ENCODE results near the gene ATOH1. TPM values are rescaled to one million over a fixed set of nuclear protein-coding genes. Genes with fewer than 3 reads are reported as not detected.

ATOH1 gene
- total RNA-seq, 2 donors from 2014 or later = not detected

DNA sequence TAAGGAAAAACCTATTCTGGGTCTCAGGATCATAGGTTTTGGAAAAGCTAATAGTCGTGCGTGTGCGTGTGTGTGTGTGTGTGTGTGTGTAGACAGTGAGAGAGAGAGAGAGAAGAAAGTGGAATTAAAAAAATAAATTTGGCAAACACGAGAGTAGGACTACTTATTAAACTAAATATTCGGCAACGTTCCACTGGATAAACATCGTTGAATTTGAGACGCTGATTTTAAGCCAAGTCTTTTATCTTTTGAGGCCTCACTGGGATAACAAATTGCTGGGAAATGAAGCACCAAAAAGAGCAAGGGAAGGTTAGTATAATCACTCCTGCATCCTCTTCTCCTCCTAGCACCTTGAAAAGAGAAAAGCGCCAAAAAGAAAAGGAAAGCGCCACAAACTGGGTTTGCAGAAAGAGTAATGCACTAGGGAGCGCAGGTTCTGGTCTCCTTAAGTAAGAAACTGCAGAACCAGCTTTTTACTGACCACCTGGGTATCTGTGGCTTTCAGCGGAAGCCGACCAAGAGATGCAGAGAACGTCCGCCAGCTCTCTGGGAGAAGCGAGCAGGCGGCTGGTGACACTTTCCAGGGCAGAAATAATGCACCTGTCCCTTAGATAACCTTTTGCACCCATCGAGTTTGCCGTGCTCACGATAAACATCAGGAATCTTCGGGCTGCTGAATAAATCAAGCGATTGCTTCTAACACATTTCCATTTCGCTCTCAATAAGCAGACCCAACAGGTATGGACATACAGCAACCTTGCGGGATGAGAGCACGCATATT, 3.4 kb downstream of the ATOH1 start:
- intact Hi-C loops (cut with DNase I) = no loop called here
- no peak for DNase-seq (ENCODE audit: low spot score)

DNA sequence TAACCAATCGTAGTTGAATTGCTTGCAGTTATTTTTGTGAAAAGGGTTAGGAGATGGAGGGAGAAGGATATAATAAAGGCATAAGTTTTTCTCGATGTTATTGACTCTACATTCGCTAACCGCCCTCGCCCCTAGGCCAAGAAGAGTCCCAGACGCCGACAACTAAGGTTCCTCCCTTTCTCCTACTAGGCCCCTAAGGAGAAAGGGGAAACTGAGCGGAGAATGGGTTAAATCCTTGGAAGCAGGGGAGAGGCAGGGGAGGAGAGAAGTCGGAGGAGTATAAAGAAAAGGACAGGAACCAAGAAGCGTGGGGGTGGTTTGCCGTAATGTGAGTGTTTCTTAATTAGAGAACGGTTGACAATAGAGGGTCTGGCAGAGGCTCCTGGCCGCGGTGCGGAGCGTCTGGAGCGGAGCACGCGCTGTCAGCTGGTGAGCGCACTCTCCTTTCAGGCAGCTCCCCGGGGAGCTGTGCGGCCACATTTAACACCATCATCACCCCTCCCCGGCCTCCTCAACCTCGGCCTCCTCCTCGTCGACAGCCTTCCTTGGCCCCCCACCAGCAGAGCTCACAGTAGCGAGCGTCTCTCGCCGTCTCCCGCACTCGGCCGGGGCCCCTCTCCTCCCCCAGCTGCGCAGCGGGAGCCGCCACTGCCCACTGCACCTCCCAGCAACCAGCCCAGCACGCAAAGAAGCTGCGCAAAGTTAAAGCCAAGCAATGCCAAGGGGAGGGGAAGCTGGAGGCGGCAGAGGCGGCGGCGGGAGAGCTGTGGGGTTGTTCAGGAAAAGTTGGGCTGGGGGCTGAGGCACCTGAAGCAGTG, 5.9 kb downstream of the ATOH1 start:
- intact Hi-C loops (cut with DNase I) = no loop called here
- no peak for DNase-seq (ENCODE audit: low spot score)

DNA sequence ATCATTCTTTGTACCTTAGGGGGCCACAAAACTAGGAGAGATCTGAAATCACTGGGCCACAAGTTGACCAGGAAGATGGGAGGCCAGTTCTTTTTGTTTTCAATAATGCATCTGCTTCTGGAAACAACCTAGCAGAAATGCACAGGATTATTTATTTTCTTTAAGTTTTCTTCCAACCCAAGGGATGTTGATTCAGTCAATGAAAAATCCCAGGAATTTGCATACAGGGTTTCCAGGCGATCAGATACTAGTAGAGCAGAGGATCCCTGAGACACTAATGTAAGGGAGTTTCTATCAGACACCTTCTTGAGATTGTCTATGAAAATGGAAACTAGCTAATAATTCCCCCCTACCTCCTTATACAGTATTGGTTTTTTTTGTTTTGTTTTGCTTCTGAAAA, 7.4 kb downstream of the ATOH1 start:
- no peak for DNase-seq (ENCODE audit: low spot score)
- intact Hi-C loops (cut with DNase I) = no loop called here

DNA sequence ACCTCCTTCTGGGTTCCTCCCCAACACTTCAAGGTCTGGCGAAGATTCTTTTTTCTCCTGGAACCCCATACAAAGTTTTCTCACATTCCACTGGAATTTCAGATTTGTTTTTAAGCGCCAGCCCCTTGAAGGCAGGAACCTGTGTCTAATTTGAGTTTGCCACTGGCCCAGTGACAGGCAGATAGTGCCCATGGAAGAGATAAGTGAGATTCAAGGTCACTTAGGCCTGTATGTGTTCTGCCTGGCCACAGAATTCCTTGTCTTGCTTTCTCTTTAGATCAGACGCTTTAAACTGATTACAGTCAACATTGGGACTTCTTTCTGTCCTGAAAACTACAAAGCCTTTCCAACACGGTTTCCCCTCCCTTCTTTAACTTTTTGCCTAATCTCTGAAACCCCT, 11.2 kb downstream of the ATOH1 start:
- DNase-seq (ENCODE audit: low spot score) = no peak
- intact Hi-C loops (cut with DNase I) = no loop called here

DNA sequence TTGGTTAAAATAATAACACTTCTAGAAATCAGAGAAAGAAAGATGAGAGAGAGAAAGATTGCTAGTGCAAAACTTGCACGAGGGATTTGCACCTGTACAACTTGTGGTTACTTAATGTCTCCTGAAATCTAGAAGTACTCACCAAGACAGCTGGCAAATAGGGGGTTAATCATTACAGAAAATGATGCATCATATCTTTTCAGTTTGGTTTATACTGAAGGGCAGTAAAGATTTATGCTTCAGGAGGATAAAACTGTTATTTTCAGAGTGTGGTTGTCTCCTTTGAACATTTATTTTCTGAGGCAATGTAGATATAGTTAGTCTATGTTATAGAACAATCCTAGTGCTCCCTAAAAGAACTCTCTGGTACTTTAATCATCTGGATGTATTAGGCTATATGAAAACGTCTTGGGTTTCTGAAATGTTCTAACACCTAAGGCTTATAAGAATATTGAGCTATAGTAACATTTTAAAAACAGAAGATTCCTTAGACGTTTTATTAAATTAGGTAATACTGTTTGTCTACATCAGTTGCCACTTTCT, 13.3 kb downstream of the ATOH1 start:
- intact Hi-C loops (cut with DNase I) = no loop called here

DNA sequence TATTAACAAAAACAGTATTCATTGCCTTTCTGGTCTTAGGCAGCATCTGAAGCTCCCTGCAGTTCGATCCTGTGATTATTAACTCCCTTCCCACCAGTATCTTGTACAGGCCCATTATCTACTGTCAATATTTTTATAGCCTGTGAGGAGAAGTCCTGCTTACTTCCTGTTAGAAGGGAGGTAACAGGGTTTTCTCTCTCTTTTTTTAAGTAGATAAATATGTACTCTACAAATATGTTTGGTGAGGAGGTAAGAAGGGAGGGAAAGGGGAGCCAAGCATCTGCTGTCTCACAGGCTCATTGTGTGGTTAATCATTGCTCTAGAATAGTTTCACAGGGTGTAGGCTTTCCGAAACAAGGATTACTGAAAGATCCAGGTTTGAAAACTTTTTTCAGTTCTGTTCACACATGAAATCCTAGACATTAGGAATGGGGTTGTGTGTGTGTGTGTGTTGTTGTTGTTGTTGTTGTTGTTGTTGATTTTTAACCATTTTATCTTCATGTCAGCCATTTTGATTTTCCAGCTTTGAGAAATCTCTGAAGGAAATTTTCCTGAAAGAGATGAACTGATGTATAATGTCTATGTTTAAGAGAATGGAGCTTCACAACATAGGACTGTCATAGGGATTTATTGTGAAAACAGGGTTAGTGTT, 14.2 kb downstream of the ATOH1 start:
- intact Hi-C loops (cut with DNase I) = no loop called here
- DNase-seq (ENCODE audit: low spot score) = no peak

More for the DNA sequence above, 13.3 kb downstream of the ATOH1 start:
- DNase-seq (ENCODE audit: low spot score) = no peak

DNA sequence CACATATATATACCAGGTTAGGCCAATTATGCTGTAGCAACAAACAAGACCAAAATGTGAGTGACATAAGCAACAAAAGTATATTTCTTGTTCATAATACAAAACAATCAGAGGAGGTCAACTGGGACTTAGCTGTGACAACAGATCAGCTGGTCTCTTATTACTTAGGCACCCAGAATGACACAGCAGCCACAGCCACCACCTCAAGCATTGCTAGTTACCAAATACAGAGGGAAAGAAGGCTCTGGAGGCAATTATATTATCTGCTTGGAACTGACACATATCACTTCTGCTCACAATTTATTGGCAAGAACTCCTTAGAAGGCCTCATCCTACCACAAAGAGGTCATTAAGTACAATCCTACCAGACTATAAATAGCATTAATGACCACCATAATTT, 15.2 kb downstream of the ATOH1 start:
- intact Hi-C loops (cut with DNase I) = no loop called here
- DNase-seq (ENCODE audit: low spot score) = no peak

DNA sequence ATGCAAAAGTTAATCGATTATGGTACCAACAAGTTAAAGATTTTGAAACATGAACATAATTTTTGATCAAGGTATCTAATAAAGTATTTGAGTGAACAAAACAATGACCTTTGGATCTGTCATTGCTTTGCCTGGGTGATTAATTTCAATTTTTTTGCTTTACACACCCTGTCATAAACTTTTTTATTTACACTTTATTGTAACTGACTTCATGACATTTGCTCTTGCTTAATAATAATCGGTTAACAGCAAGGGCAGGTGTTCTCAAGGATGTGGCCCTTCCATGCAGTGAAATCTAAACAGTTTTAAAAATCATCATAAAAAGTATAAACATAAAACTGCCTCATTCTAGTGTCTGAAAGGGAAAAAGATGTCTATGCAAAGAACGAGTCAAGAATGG, 24.1 kb downstream of the ATOH1 start:
- intact Hi-C loops (cut with DNase I) = no loop called here
- no peak for DNase-seq (ENCODE audit: low spot score)

DNA sequence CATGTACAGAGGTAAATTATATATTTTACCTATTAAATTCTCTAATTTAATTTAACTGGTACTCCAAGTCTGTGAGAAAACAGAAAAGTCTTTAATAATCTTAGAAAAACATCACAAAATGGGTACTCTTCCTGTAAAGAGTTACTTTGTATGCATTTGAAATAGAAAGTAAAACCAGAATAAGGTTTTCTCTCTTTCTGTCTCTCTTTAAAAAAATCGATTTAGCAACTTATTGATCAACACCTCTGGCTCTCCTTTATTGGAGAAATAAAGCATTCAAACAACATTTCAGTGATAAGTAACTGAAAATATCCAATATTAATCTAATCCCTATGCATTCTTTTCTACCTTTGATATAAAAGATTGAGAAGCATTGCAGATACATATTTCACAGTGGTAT, 27.4 kb downstream of the ATOH1 start:
- DNase-seq (ENCODE audit: low spot score) = no peak
- intact Hi-C loops (cut with DNase I) = no loop called here

DNA sequence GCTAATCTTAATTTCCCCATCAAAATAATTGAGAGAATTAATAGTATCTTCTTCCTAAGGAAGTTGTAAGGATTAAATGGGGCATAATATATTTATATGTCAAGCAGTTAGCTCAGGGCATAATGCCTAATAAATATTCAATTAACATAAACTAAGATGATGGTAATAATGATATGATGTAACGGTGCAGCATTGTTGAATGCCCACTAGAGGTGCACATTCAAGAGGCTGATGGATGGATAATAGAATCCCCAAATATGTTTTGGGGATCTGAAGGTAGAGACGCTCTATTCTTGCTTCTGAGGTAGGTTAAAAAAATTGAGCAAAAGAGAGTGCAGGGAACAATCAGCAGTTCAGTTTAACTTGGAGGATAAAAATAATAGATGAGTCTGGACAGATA, 37.1 kb downstream of the ATOH1 start:
- DNase-seq (ENCODE audit: low spot score) = no peak
- intact Hi-C loops (cut with DNase I) = no loop called here

DNA sequence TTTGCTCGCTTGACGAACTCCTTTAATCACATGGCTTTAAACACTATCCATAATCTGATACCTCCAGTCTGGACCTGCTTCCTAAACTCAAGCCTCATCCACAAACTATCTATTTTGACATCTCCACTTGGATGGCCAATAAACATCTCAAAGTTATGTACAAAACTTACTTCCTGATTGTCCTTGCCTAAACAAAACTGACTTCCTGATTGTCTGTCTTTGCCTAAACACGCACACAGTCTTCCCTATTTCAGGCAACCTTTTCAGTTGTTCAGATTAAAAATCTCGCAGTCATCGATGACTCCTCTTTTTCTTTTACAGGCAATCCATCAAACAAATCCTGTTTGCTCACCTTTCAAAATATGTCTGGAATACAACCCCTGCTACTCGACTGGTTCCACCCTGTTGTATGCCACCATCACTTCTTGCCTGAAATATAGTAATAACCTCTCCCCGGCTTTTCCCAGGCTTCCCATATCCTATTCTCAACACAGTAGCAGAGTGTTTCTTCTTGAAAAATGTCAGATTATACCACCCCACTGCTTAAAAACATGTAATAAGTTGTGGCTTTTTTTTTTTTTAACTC, 39.0 kb downstream of the ATOH1 start:
- no peak for DNase-seq (ENCODE audit: low spot score)
- intact Hi-C loops (cut with DNase I) = no loop called here

DNA sequence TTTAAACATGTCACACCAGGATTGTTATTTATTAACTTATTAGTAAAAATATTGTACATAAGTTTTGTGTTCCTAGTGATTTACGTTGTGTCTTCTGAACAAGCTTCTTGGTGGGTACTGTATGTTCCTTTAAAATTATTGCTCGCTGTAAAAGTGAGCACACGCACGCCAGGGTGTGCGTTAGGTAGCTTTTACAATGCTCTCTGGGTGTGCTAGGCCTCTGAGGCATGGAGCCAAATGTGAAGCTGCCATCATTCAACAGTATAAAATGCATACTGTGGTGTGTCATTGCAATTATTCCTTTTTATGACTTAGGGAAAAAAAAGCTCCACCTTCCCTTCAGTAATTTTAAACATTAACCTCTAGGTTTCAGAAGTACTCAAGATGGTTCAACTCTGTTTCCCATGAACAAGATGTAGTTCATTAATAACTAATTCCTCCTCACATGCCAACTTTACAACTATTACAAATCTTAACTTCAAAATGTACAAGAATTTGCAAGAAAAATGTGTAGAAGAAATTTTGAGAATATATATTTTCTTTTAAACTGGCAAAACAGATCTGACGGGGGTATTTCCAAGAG, 42.4 kb downstream of the ATOH1 start:
- DNase-seq (ENCODE audit: low spot score) = no peak
- intact Hi-C loops (cut with DNase I) = no loop called here

DNA sequence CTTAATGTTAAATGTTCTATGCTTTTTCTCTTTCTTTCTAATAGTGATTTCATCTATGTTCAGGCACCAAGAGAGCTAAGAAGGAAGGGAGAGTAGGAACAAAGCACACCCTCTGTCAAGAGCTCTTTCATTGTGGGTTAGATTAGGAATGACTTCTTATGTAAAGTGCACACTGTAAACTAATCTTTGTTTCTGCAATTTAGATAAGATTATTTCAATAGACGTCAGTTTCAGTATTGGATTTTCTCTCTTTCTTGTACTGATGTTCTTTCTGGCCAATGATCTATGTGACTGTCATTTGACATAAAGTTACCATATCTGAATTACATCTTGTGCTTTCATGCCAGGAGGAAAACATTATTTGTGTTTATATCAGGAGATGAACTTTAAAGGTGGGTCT, 48.2 kb downstream of the ATOH1 start:
- DNase-seq (ENCODE audit: low spot score) = no peak
- intact Hi-C loops (cut with DNase I) = no loop called here

DNA sequence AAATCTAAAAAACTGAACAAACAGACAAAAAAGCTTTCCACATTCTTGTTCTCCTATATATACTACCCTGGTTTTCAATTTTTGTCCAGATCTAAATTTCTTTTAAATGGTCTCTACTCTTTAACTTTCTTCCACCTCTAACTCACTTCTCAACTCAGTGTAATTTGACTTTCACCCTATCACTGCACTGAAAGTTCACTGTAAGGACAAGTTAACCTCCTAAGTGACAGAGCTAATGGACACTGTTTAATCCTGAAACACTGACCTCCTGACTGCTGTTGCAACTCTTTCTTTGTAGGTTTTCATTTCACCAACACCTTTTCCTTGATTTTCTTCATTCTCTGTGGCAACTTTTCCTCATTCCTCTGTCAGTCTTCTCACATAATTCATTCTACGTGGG, 50.0 kb downstream of the ATOH1 start:
- intact Hi-C loops (cut with DNase I) = no loop called here
- DNase-seq (ENCODE audit: low spot score) = no peak

DNA sequence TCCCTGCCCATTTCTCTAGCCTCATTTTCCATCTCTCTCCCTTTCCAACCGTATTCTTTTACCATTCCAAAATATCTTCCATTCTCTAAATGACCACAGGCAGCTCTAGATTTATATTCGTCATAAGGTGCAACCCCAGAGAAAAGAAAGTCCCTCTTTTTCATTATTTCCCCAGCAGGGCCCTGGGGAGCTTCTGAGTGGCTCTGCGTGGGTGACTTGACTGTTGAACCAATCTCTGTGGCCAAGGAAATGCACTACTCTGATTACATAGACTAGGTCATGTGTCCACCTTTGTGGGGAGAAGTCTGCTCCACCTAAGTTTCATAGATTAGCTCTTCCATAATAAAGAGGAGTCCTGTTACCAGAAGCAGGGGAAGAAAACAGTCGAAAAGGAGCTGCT, 51.4 kb downstream of the ATOH1 start:
- DNase-seq (ENCODE audit: low spot score) = no peak
- intact Hi-C loops (cut with DNase I) = no loop called here
